GM21360 (cell line): Measurements from ENCODE around the gene SERPINB2.
"Not testable (repeated sequence)": the region's sequence is repeated elsewhere in the genome, so short reads cannot be mapped to it uniquely, and the experiment has no call there.

Source experiments
- ATAC-seq: cut with Tn5 transposase; IDR thresholded peaks from one replicate; pipeline ENCODE4 v1.9.1; 2021; ENCODE audit warnings: mild to moderate bottlenecking, moderate library complexity; ENCODE audit not compliant: unreplicated experiment

Gene SERPINB2

GRCh38 chr18:63888470-63889190 lies 1.1 kb downstream of the SERPINB2 start:
- ATAC-seq: no peak

GRCh38 chr18:63889626-63890025 lies 2.1 kb downstream of the SERPINB2 start:
- no peak for ATAC-seq

- no peak for ATAC-seq
Observed at GRCh38 chr18:63890237-63890949, 2.9 kb downstream of the SERPINB2 start.

- peak; percentile 81 for ATAC-seq
Observed at GRCh38 chr18:63890950-63891304, 3.4 kb downstream of the SERPINB2 start.

GRCh38 chr18:63892566-63892965 lies 5.1 kb downstream of the SERPINB2 start:
- no peak for ATAC-seq

- ATAC-seq: no peak
Observed at GRCh38 chr18:63894106-63894772, 6.7 kb downstream of the SERPINB2 start.

GRCh38 chr18:63895190-63895589 lies 7.7 kb downstream of the SERPINB2 start:
- no peak for ATAC-seq

- ATAC-seq: no peak
Observed at GRCh38 chr18:63897072-63897471, 9.6 kb downstream of the SERPINB2 start.

- no peak for ATAC-seq
Observed at GRCh38 chr18:63899206-63899605, 11.7 kb downstream of the SERPINB2 start.

- ATAC-seq: no peak
Observed at GRCh38 chr18:63903851-63904570, 16.5 kb downstream of the SERPINB2 start.

GRCh38 chr18:63904694-63905093 lies 17.2 kb downstream of the SERPINB2 start:
- no peak for ATAC-seq

GRCh38 chr18:63905361-63905760 lies 17.9 kb downstream of the SERPINB2 start:
- ATAC-seq: no peak

GRCh38 chr18:63906056-63906455 lies 18.6 kb downstream of the SERPINB2 start:
- no peak for ATAC-seq

- ATAC-seq: peak; percentile 64
Observed at GRCh38 chr18:63907664-63908063, 20.2 kb downstream of the SERPINB2 start, which contains the start of gene SERPINB10. TSS of gene SERPINB10 (plus strand) at chr18:63907958. CDS start at chr18:63915511, 7,553 bp downstream.

- peak; percentile 38 for ATAC-seq
Observed at GRCh38 chr18:63908858-63909257, 21.4 kb downstream of the SERPINB2 start.

GRCh38 chr18:63909870-63910269 lies 22.4 kb downstream of the SERPINB2 start:
- peak; percentile 67 for ATAC-seq

GRCh38 chr18:63917817-63918216 lies 30.3 kb downstream of the SERPINB2 start:
- ATAC-seq: no peak

GRCh38 chr18:63922049-63922448 lies 34.5 kb downstream of the SERPINB2 start:
- no peak for ATAC-seq

GRCh38 chr18:63924551-63924950 lies 37.0 kb downstream of the SERPINB2 start:
- no peak for ATAC-seq

GRCh38 chr18:63928331-63928730 lies 40.8 kb downstream of the SERPINB2 start:
- ATAC-seq: no peak

- not testable (repeated sequence) for ATAC-seq
Observed at GRCh38 chr18:63929369-63929768, 41.9 kb downstream of the SERPINB2 start.
